Lower lobe of right lung (tissue), 2 donors: Measurements from ENCODE around the gene KIRREL1. TPM values are rescaled to one million over a fixed set of nuclear protein-coding genes. Genes with fewer than 3 reads are reported as not detected.

Source experiments
- ATAC-seq, 2 donors: fragments of 200-7000 bp; cut with Tn5 transposase; one replicate each; pipeline ENCODE4 v1.9.1; 2020 to 2022; ENCODE audit warnings: mild to moderate bottlenecking in 2 of 2, moderate library complexity in 2 of 2
- DNase-seq: peaks from one replicate; pipeline ENCODE4 v3.0.0-alpha.2; 2020
- H3K27ac ChIP-seq: fragments of 200-600 bp; one replicate; pipeline ENCODE4 v1.8.0; 2022
- H3K27me3 ChIP-seq: fragments of 200-600 bp; one replicate; pipeline ENCODE4 v1.8.0; 2022; ENCODE audit warnings: low read depth
- H3K36me3 ChIP-seq: fragments of 200-600 bp; one replicate; pipeline ENCODE4 v1.8.0; 2022; ENCODE audit warnings: mild to moderate bottlenecking
- H3K4me1 ChIP-seq: fragments of 200-600 bp; one replicate; pipeline ENCODE4 v1.8.0; 2022
- H3K4me3 ChIP-seq: fragments of 200-600 bp; one replicate; pipeline ENCODE4 v1.8.0; 2022; ENCODE audit warnings: mild to moderate bottlenecking
- H3K9me3 ChIP-seq: fragments of 200-600 bp; one replicate; pipeline ENCODE4 v1.8.0; 2022
- intact Hi-C: fragments of 100-400 bp; cut with DNase I; formaldehyde crosslinking; loops from one replicate; pipeline ENCODE4 v1.11.0; 2022
- total RNA-seq: library from RNA; stranded (reverse); fragmentation: NEBNext Ultra II Directional; extraction: Animal tissue kit (Norgen Biotek cat#: 25700); gene quantifications from one replicate; pipeline ENCODE4 v1.2.1, GENCODE V29; 2021
- TF ChIP-seq, protein P1 (sequence below): fragments of 200-600 bp; IDR thresholded peaks from one replicate; pipeline ENCODE4 v1.8.0; 2022; ENCODE audit warnings: antibody characterized with exemption, mild to moderate bottlenecking
- donor health status: DM: no; HTN: yes; CAD: no; lungs with severe emphysema.

Gene KIRREL1
- total RNA-seq, 1 donor from 2014 or later: 26.9 TPM

DNA sequence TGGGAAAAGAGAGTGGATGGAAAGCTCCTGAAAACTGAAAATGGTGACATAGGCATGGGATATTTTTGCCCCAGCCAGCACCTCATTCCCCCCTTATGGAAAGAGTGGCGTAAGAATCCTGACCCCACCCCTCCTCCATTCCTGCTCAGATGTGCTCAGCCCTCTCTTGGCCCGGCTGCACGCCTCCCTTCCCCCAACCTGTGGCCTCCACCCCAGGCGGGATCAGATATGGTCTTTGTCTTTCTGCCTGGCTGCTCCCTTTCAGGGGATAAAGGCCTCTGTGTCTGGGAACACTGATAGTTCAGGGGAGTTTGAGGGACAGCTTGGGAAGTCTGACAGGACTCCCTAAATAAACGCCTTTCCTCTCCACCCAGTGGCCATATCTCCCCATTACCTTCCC, 49.8 kb downstream of the KIRREL1 start:
- TF ChIP-seq, protein P1, sequence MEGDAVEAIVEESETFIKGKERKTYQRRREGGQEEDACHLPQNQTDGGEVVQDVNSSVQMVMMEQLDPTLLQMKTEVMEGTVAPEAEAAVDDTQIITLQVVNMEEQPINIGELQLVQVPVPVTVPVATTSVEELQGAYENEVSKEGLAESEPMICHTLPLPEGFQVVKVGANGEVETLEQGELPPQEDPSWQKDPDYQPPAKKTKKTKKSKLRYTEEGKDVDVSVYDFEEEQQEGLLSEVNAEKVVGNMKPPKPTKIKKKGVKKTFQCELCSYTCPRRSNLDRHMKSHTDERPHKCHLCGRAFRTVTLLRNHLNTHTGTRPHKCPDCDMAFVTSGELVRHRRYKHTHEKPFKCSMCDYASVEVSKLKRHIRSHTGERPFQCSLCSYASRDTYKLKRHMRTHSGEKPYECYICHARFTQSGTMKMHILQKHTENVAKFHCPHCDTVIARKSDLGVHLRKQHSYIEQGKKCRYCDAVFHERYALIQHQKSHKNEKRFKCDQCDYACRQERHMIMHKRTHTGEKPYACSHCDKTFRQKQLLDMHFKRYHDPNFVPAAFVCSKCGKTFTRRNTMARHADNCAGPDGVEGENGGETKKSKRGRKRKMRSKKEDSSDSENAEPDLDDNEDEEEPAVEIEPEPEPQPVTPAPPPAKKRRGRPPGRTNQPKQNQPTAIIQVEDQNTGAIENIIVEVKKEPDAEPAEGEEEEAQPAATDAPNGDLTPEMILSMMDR: no peak
- no peak overlapping the region for H3K27ac ChIP-seq
- no peaks in the 10 kb centered on the region for H3K27me3 ChIP-seq
- ATAC-seq (no peak), DNase-seq (no peak)
- H3K4me1 ChIP-seq: peaks cover 26% of the 10 kb centered on the region
- intact Hi-C loops: no loop called here
- no peak overlapping the region for H3K4me3 ChIP-seq
- H3K9me3 ChIP-seq: no peaks in the 10 kb centered on the region
- H3K36me3 ChIP-seq: no peaks in the 10 kb centered on the region

DNA sequence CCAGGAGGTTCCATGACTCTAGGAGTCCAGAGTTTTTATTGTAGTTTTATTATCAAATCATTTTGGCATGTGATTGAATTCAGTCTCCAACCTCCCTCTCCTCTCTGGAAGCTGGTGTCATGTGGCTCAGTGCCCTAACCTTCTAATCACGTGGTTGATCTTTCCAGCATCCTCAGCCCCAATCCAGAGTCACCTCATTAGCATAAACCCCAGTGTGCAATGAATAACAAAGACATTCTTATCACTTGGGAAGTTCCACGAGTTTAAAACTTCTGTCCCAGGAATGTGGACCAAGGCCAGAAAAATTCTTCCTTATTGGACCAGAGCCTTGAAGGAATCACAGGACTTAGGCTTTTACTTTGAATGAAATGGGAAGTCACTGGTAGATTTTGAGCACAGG, 52.2 kb downstream of the KIRREL1 start:
- TF ChIP-seq, protein P1: no peak
- Histone ChIP-seq H3K27me3 (no peaks in the 10 kb centered on the region), H3K4me3 (no peak overlapping the region), H3K9me3 (no peaks in the 10 kb centered on the region), H3K4me1 (peaks cover 19% of the 10 kb centered on the region), H3K27ac (no peak overlapping the region), H3K36me3 (no peaks in the 10 kb centered on the region)
- DNase-seq: no peak
- peak; percentile 39 to 47 for ATAC-seq
- intact Hi-C loops: no loop called here

DNA sequence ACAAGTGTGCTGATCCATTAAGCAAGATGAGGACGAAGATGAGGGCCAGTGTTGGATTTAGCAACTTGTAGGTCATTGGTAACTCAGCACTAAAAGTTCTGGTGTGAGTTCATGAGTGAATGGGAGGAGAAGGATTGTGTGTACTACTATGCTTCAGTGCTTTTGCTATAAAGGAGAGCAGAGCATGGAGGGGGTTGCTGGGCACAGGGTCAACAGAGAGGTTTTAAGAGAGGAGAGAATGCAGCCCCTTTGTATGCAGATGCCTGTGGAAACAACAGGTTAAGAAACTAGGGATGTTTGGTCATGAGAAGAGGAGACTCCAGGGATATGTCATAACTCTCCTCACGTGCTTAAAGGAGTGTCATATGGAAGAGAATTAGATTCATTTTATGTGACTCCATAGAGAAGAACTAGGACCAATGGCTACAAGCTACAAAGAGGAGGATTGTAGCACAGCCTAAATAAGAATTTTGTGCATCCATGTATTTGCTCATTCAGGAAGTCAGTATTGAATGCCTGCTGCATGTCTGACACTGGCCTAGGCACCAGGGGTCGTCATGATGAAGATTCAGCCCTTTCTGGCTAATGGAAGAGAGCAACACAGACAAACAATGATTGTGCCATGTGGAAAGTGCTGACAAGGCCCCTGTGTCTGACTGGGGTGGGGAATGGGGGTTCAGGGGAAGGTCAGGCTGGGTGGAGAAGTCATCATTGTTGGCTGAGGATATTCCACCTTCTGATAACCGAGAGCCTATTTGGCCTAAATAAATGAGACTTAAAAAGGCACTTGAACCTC, 53.5 kb downstream of the KIRREL1 start:
- Histone ChIP-seq H3K27me3 (no peaks in the 10 kb centered on the region), H3K4me3 (no peak overlapping the region), H3K36me3 (no peaks in the 10 kb centered on the region), H3K4me1 (peaks cover 19% of the 10 kb centered on the region), H3K9me3 (no peaks in the 10 kb centered on the region), H3K27ac (no peak overlapping the region)
- DNase-seq: no peak
- ATAC-seq: no peak
- TF ChIP-seq, protein P1: no peak
- intact Hi-C loops: no loop called here

DNA sequence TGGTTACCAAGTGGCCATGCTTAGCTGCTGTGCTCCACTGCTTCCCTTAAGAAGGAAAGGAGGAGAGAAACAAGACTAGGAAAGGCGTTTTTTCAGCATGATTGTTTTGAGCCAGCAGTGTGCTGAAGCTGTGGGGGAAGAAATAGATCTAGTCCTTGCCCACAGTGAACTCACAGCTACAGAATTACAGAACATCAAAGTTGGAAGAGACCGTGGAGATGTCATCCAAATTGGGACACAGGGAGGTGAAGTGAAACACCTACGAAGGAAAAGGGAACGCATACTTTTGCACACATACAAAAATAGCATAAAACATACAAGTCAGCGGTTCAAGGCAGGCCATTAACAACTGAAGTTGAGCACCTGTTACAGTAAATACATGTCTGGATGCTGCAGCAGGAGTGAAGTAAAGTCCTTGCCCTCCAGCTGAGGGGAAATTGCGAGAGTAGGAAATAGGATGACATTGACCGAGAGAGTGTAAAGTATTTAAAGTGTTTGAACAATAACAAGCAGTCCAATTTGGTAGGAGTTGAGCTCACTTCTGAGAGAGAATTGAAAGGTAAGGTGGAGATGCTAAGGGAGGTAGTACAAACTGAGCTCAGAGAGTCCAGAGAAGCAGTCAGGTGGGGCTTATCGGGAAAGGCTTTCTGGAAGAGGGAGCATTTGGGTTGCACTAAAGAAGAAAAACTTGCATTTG, 55.1 kb downstream of the KIRREL1 start:
- Histone ChIP-seq H3K4me1 (peaks cover 19% of the 10 kb centered on the region), H3K27me3 (no peaks in the 10 kb centered on the region), H3K4me3 (no peak overlapping the region), H3K36me3 (no peaks in the 10 kb centered on the region), H3K27ac (no peak overlapping the region), H3K9me3 (no peaks in the 10 kb centered on the region)
- ATAC-seq (peak; percentile 39 to 41), DNase-seq (no peak)
- TF ChIP-seq, protein P1: no peak
- intact Hi-C loops: no loop called here

DNA sequence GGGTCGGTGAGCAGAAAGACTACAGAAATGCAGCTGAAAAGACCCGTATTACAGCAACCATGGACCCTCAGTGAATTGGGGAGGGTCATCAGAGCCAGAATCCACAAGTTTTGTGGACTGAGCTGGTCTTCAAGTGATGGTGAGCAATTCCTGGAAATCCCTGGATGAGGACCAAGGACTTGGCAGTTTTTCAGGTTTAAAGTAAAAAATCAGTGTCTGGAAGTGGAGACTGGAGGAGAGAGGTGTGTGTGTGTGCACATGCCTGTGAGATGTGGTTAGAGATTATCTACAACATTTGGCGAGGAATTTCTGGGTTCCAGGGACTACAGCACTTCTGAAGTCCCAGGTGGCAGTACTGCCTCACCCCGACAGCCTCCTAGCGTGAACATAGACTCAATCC, 56.4 kb downstream of the KIRREL1 start:
- intact Hi-C loops: no loop called here
- DNase-seq: no peak
- ATAC-seq: peak in 1 of 2 donors; percentile 17
- TF ChIP-seq, protein P1: no peak
- no peaks in the 10 kb centered on the region for H3K27me3 ChIP-seq
- no peak overlapping the region for H3K27ac ChIP-seq
- H3K4me3 ChIP-seq: no peak overlapping the region
- H3K9me3 ChIP-seq: no peaks in the 10 kb centered on the region
- H3K36me3 ChIP-seq: no peaks in the 10 kb centered on the region
- peaks cover 17% of the 10 kb centered on the region for H3K4me1 ChIP-seq
